NCI-H2227 (cell line): Measurements from ENCODE around the gene CDC42.
A peak's percentile ranks its signal among the peaks of the same experiment; 100 is the strongest.

Experiments used
- DNase-seq: peaks from one replicate; lab custom pipeline; 2025; ENCODE audit not compliant: unreplicated experiment; lab: John Stamatoyannopoulos, UW

Gene CDC42

DNA sequence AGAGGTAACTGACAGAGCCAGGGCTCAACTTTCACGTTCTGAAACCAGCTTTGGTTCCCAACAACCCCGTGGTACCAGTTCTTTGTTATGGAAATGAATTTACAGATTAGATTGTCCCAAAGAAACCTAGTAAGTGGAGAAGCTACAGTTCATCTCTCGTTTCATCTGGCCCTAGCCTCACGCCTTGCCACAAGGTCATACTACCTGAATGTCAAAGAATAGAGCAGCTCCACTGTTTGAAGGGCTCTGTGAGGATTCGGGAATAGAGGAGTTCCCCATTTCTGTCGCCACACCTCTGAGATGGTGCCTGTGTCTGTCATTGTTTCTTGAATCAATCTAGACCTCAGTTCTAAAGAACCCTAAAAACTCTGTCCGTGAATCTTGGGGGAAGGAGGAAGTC lies 15.0 kb upstream of the CDC42 start:
- DNase-seq, result no peak

DNA sequence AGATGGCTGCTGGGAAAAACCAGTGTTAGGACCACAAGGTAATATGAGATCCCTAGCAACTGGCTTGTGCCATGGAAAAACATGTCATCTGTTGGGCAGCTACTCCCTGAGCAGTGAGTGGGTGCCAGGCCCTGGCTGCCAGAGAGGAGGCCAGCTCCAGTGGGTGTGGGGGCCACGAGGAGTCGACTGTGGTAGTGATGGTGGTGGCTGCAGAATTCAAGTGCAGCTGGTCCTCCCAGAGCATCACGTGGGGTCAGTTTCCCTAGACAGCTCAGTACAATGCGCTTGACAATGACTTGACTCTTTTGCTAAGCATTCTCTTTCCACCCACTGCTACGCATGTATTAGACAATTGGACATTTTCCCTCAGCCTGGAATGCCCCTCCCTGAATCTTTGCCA lies 14.5 kb upstream of the CDC42 start:
- no peak for DNase-seq

DNA sequence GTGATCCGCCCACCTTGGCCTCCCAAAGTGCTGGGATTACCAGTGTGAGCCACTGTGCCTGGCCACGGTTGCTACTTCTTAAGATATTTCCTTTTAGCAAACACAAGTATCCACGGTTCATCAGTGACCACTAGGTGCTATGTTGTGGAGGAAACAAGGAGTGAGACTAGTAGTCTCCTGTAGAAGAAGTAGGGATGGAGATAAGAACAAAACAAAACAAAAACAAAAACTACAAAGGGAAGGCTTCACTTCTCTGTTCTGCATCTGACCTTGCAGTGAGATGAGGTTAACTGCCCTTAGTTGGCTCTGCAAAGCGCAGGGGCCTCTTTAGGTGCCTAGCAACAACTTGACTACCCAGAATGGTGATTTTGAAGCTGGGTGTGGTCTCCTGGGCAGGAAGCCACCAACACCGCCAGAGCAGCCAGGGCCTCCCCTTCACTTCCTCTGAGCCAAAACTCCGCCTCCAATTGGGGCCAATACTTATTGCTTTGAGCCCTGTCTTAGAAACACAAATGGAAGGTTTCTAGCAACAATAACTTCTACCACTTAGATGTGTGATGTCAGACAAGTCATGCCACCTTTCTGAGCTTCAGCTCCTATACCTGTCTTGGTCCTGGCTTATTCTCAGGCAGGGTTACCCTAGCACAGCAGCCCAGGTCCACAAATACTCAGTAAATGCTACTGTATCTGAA lies 12.8 kb upstream of the CDC42 start:
- peak; percentile 54 for DNase-seq

- no peak for DNase-seq
Measured at GRCh38 chr1:22040286-22040623, 12.3 kb upstream of the CDC42 start.

DNA sequence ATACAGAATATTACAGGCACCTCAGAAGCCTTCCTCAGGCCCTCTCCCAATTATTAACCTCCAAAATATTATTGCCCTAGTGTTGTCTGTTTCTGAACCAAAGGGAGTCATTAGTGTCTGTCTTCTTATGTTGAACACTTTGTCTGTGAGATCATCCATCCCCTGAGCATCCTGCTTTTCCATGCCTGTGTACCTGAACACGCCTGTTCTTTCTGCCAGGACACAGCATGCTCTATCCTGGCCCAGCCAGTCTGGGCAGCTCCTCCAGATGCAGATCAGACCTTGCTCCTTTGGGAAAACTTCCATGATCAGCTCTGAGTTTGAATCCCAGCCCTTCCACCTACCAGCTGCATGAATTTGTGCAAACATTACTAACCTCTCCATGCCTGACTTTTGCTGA lies 11.0 kb upstream of the CDC42 start:
- DNase-seq, result no peak

GRCh38 chr1:22043198-22043769 lies 9.2 kb upstream of the CDC42 start:
- no peak for DNase-seq

GRCh38 chr1:22044690-22045420 lies 7.7 kb upstream of the CDC42 start:
- no peak for DNase-seq

GRCh38 chr1:22045604-22046228 lies 6.8 kb upstream of the CDC42 start:
- DNase-seq, result no peak

- no peak for DNase-seq
Measured at GRCh38 chr1:22048351-22049192, 3.9 kb upstream of the CDC42 start.

DNA sequence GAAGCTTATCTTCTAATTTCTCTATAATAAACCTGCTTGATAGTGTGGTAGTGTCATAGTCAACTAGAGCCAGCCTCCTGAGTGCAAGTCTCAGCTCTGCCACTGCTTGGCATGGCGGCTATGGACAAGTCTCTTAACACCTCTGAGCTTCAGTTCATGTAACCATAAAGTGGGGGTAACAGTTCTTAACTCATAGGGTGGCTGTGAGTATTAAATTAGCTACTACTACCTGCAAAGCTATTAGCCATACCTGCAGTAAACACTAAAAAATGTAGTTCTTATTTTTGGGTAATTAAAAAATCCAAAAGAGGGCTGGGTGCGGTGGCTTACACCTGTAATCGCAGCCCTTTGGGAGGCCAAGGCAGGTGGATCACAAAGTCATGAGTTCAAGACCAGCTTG lies 2.2 kb upstream of the CDC42 start:
- DNase-seq, result no peak

GRCh38 chr1:22051607-22052114 lies 848 bp upstream of the CDC42 start:
- DNase-seq, result no peak

GRCh38 chr1:22053017-22053860 lies 730 bp downstream of the CDC42 start:
- peak; percentile 87 for DNase-seq

- DNase-seq, result peak; percentile 31
Measured at GRCh38 chr1:22053861-22054770, 1.6 kb downstream of the CDC42 start.

DNA sequence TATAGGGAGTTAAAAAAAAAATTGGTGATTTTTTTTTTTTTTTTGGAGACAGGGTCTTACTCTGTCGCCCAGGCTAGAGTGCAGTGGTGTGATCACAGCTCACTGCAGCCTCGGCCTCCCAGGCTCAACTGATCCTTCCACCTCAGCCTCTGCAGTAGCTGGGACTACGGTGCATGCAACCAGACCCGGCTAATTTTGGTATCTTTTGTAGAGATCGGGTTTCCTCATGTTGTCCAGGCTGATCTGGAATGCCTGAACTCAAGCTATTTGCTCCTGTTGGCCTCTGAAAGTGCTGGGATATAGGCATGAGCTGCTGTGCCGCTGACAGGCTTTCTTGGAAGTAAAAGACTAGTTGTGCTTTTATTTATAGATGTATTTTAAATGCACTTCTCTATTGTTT lies 3.0 kb downstream of the CDC42 start:
- no peak for DNase-seq

DNA sequence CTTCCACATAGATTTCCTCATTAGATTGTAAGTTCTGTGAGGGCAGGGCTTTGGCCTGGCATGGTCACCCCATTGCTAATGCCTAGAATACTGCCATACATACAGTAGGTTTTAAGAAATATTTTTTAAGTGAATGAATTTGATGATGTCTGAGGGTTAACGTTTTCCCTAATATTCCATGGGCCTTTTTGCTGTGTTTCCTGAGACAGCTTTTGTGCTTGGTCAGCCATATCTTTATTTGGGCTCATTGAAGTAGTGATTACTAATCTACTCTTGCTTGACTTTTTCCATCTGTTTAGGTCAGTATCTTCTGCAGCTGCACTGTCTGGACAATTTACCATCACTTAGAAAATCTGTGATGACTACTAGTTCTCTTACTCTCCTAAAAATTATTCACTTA lies 3.5 kb downstream of the CDC42 start:
- DNase-seq, result no peak

DNA sequence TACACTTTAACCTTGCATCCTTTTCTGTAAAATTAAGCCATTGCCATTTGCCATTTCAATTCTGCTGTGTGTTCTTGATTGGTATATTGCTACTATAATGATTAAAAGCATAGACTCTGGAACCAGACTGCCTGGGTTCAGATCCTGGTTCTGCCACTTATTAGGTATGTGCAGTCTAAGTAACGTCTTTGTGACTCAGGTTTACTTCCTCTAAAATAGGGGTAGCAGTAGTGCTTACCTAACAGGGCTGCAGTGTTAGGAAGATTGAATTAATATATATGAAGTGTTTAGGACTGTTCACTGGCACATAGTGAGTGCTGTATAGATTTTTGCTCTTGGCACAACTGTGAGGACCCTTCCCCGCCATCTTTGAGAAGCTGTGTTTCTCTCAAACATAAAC lies 4.4 kb downstream of the CDC42 start:
- no peak for DNase-seq

DNA sequence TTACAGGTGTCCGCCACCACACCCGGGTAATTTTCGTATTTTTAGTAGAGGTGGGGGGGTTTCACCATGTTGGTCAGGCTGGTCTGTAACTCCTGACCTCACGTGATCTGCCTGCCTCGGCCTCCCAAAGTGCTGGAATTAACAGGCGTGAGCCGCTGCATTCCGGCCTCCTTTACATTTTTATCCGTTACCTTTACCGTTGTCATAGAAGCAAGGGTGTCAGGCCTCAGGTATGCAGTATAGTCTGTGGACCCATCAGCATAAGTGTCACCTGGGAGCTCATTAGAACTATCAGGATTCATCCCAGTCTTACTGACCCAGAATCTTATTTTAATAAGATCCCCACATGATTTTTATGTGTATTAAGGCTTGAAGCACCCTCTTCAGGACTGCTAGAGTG lies 5.4 kb downstream of the CDC42 start:
- DNase-seq, result no peak

- DNase-seq, result no peak
Measured at GRCh38 chr1:22064751-22065402, 12.4 kb downstream of the CDC42 start.

GRCh38 chr1:22071511-22071910 lies 19.0 kb downstream of the CDC42 start:
- no peak for DNase-seq
